Upper lobe of right lung (tissue), 1 donor: ENCODE data around the gene GTF3C4. TPM values are rescaled to one million over a fixed set of nuclear protein-coding genes. Genes with fewer than 3 reads are reported as not detected.

ENCODE experiments used
- ATAC-seq: fragments of 200-7000 bp; cut with Tn5 transposase; one replicate; pipeline ENCODE4 v1.9.1; 2020; ENCODE audit warnings: mild to moderate bottlenecking, moderate library complexity
- DNase-seq: peaks from one replicate; pipeline ENCODE4 v3.0.0-alpha.2; 2020
- H3K27ac ChIP-seq: fragments of 200-600 bp; one replicate; pipeline ENCODE4 v1.8.0; 2022
- H3K27me3 ChIP-seq: fragments of 200-600 bp; one replicate; pipeline ENCODE4 v1.8.0; 2022; ENCODE audit warnings: mild to moderate bottlenecking
- H3K36me3 ChIP-seq: fragments of 200-600 bp; one replicate; pipeline ENCODE4 v1.8.0; 2022
- H3K4me1 ChIP-seq: fragments of 200-600 bp; one replicate; pipeline ENCODE4 v1.8.0; 2022
- H3K4me3 ChIP-seq: fragments of 200-600 bp; one replicate; pipeline ENCODE4 v1.8.0; 2022; ENCODE audit warnings: mild to moderate bottlenecking
- H3K9me3 ChIP-seq: fragments of 200-600 bp; one replicate; pipeline ENCODE4 v1.8.0; 2022
- CTCF ChIP-seq: fragments of 200-600 bp; IDR thresholded peaks from one replicate; pipeline ENCODE4 v1.8.0; 2022; ENCODE audit warnings: antibody characterized with exemption
- intact Hi-C: fragments of 100-400 bp; cut with DNase I; formaldehyde crosslinking; loops from one replicate; pipeline ENCODE4 v1.11.0; 2022
- total RNA-seq: library from RNA; stranded (reverse); fragmentation: NEBNext Ultra II Directional; extraction: Animal tissue kit (Norgen Biotek cat#: 25700); gene quantifications from one replicate; pipeline ENCODE4 v1.2.1, GENCODE V29; 2021
- donor health status: DM: no; HTN: yes; CAD: no; lungs with severe emphysema.

GTF3C4 gene
- total RNA-seq, 1 donor from 2014 or later, result 12.9 TPM

- Histone ChIP-seq H3K36me3 (peaks cover 60% of the 10 kb centered on the region), H3K4me1 (no peaks in the 10 kb centered on the region), H3K9me3 (no peaks in the 10 kb centered on the region), H3K4me3 (no peak overlapping the region), H3K27ac (no peak overlapping the region), H3K27me3 (no peaks in the 10 kb centered on the region)
- ATAC-seq, result no peak
- intact Hi-C loops, result no loop called here
- DNase-seq, result no peak
- no peak for TF ChIP-seq CTCF
Observed at GRCh38 chr9:132628746-132629145, 41.5 kb upstream of the GTF3C4 start.

GRCh38 chr9:132630116-132630515 is 40.1 kb upstream of the GTF3C4 start:
- ATAC-seq, result no peak
- intact Hi-C loops, result no loop called here

GRCh38 chr9:132630811-132631210 is 39.5 kb upstream of the GTF3C4 start:
- no peak overlapping the region for H3K4me3 ChIP-seq
- no peaks in the 10 kb centered on the region for H3K9me3 ChIP-seq
- no peaks in the 10 kb centered on the region for H3K27me3 ChIP-seq
- H3K4me1 ChIP-seq, result no peaks in the 10 kb centered on the region
- intact Hi-C loops, result no loop called here
- no peak overlapping the region for H3K27ac ChIP-seq
- H3K36me3 ChIP-seq, result peaks cover 55% of the 10 kb centered on the region
- TF ChIP-seq CTCF, result no peak
- no peak for ATAC-seq
- DNase-seq, result no peak

More at GRCh38 chr9:132630116-132630515, 40.1 kb upstream of the GTF3C4 start:
- Histone ChIP-seq H3K9me3 (no peaks in the 10 kb centered on the region), H3K27me3 (no peaks in the 10 kb centered on the region), H3K27ac (no peak overlapping the region), H3K36me3 (peaks cover 60% of the 10 kb centered on the region), H3K4me1 (no peaks in the 10 kb centered on the region), H3K4me3 (no peak overlapping the region)
- no peak for DNase-seq
- no peak for TF ChIP-seq CTCF

- intact Hi-C loops, result no loop called here
- Histone ChIP-seq H3K9me3 (no peaks in the 10 kb centered on the region), H3K27ac (no peak overlapping the region), H3K4me3 (no peak overlapping the region), H3K4me1 (no peaks in the 10 kb centered on the region), H3K27me3 (no peaks in the 10 kb centered on the region), H3K36me3 (peaks cover 54% of the 10 kb centered on the region)
- no peak for DNase-seq
- TF ChIP-seq CTCF, result no peak
- no peak for ATAC-seq
Observed at GRCh38 chr9:132631280-132631679, 39.0 kb upstream of the GTF3C4 start.

GRCh38 chr9:132631685-132632084 is 38.6 kb upstream of the GTF3C4 start:
- no peak for ATAC-seq
- no peak for TF ChIP-seq CTCF

More at GRCh38 chr9:132631685-132632084, 38.6 kb upstream of the GTF3C4 start:
- Histone ChIP-seq H3K36me3 (peaks cover 54% of the 10 kb centered on the region), H3K4me3 (no peak overlapping the region), H3K27ac (no peak overlapping the region), H3K4me1 (no peaks in the 10 kb centered on the region), H3K27me3 (no peaks in the 10 kb centered on the region), H3K9me3 (no peaks in the 10 kb centered on the region)
- DNase-seq, result no peak
- intact Hi-C loops, result no loop called here
